Neuron (in vitro differentiated cells): ENCODE results near the gene RPA3.
"Not testable (repeated sequence)": the region's sequence is repeated elsewhere in the genome, so short reads cannot be mapped to it uniquely, and the experiment has no call there.

Experiments used
- H2AFZ ChIP-seq: one replicate; pipeline ENCODE4 v1.6.1; 2013; ENCODE audit warnings: low read depth, mild to moderate bottlenecking, inconsistent platforms, low read length, moderate library complexity
- H3K27me3 ChIP-seq: one replicate; pipeline ENCODE4 v1.6.1; 2013; ENCODE audit warnings: low read length; ENCODE audit not compliant: insufficient read depth
- H3K36me3 ChIP-seq: one replicate; pipeline ENCODE4 v1.6.1; 2013; ENCODE audit warnings: low read length; ENCODE audit not compliant: insufficient read depth
- H3K4me1 ChIP-seq: one replicate; pipeline ENCODE4 v1.6.1; 2013; ENCODE audit warnings: low read length; ENCODE audit not compliant: insufficient read depth
- H3K4me3 ChIP-seq: 2 replicates; pipeline ENCODE4 v1.5.1; 2013; ENCODE audit warnings: mild to moderate bottlenecking, low read length, moderate library complexity
- H3K9me3 ChIP-seq: one replicate; pipeline ENCODE4 v1.6.1; 2013; ENCODE audit warnings: low read length

RPA3 gene

DNA sequence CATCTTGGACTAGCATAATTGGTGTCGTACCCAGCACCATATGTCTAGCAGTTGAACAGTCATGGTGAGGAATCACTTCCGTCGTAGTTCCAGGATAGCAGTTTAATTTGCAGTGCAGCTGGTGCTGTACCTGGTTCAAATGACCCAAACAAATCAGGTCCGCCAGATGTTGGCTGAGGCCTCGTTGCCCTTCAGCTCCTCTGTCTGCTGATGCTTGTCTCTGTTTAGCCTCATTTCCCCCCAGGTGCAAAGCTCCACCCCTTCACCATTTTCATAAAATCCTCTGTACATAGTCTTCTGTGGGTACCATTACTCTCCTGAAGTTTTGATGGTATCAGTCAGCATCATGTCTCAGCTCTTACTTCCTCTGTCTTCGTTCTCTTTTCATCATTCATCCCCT lies 42.7 kb downstream of the RPA3 start:
- Histone ChIP-seq H3K4me3 (no peak overlapping the region), H3K9me3 (peaks cover 2% of the 10 kb centered on the region), H3K36me3 (peaks cover 2% of the 10 kb centered on the region), H3K4me1 (no peaks in the 10 kb centered on the region), H2AFZ (no peak overlapping the region), H3K27me3 (no peaks in the 10 kb centered on the region)

DNA sequence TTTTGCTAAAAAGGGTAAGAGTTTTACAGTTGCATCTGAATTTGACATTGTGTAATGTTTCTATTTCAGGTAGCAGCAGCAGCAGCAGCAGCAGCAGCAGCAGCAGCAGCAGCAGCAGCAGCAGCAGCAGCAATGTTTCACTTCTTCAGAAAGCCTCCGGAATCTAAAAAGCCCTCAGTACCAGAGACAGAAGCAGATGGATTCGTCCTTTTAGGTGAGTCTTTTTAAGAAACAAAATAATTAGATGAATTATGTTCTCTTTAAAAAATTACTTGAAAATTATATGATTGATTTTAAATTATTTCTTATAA lies 45.2 kb downstream of the RPA3 start:
- no peaks in the 10 kb centered on the region for H3K4me1 ChIP-seq
- no peaks in the 10 kb centered on the region for H3K27me3 ChIP-seq
- peaks cover 2% of the 10 kb centered on the region for H3K36me3 ChIP-seq
- no peak overlapping the region for H2AFZ ChIP-seq
- H3K4me3 ChIP-seq: no peak overlapping the region
- H3K9me3 ChIP-seq: peaks cover 4% of the 10 kb centered on the region

DNA sequence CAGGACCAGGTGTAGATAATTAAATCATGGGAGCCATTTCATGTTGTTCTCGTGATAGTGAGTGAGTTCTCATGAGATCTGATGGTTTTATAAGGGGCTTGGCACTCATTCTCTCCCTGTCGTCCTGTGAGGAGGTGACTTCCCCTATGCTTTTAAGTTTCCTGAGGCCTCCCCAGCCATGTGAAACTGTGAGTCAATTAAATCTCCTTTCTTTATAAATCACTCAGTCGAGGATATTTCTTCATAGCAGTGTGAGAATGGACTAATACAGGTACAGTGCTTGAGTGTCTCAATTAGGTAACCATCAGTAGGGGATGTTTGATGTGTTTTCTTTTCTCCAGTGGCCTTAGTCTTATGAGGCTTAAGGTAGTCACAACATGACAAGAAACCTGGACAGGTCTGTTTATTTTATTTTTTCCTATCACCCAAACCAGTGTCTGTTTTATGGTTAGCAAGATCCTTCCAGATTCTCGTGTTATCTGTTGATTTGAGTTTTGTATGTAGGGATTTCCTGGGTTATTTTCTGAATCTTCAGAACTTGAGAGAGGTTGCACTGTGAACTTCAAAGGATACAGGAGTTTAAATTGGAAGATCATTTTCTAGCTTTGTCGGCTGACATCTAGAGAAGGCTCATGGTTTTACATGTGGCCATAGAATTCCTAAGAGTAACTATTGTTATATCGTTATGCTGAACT lies 45.7 kb downstream of the RPA3 start:
- peaks cover 2% of the 10 kb centered on the region for H3K9me3 ChIP-seq
- H2AFZ ChIP-seq: no peak overlapping the region
- no peaks in the 10 kb centered on the region for H3K4me1 ChIP-seq
- H3K27me3 ChIP-seq: no peaks in the 10 kb centered on the region
- no peak overlapping the region for H3K4me3 ChIP-seq
- peaks cover 2% of the 10 kb centered on the region for H3K36me3 ChIP-seq

DNA sequence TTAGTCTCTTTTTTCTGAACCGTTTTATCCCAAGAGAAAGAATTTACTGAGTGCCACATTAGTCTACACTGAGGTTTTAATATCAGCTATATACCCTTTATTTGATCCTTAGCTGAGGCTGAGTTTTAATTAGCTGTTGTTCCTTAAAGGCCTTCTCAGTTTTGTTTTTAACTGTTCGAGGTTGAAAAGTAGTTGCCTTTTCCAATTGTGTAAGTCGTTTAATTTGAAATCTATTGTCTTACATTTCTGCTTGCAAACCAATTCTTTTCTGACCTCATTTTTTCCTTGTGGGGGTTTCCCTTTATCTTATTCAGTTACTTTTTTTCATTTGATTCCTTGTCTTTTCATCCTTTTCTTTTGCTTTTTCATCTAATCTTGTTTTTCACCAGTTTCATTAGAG lies 47.0 kb downstream of the RPA3 start:
- Histone ChIP-seq H3K27me3 (no peaks in the 10 kb centered on the region), H3K4me3 (no peak overlapping the region), H3K9me3 (peaks cover 2% of the 10 kb centered on the region), H3K36me3 (no peaks in the 10 kb centered on the region), H3K4me1 (no peaks in the 10 kb centered on the region), H2AFZ (no peak overlapping the region)

DNA sequence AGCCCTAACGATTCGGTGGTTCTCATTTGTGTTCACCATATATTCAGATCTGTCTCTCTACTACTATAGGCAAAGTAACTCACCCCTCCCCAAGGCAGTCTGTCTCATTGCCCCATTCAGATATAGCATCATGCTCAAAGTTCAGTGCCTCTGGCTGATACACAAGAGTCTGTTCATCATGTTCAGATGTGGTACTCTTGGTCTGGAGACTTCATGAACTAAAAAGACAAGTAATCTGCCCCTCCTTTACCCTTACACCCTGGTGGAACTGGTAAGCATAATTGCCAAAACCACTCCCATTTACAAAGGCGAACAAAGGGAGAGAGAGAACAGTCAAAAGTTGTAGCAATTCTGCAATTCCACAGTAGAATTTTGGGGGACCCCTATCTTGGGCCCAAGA lies 47.9 kb downstream of the RPA3 start:
- Histone ChIP-seq H3K27me3 (no peaks in the 10 kb centered on the region), H3K36me3 (no peaks in the 10 kb centered on the region), H3K9me3 (peaks cover 2% of the 10 kb centered on the region), H3K4me1 (no peaks in the 10 kb centered on the region), H2AFZ (no peak overlapping the region), H3K4me3 (no peak overlapping the region)

DNA sequence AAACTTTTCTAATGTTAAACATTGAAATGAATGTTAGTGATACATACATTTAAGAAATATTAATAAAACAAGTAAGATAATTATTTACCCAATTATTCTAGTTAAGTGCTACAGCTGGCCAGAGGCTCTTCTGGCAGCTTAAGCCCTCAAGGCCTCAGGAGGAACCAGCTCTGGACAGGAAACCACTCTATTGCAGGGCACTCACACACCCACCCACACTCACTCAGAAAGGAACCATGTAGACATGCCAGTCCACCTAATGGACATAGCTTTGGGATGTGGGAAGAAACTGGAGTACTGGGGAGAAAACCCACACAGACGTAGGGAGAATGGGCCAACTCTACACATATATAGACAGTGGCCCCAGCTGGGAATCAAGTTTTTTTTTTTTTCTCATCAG lies 49.7 kb downstream of the RPA3 start:
- H3K4me1 ChIP-seq: no peaks in the 10 kb centered on the region
- H3K4me3 ChIP-seq: no peak overlapping the region
- H3K36me3 ChIP-seq: no peaks in the 10 kb centered on the region
- H3K9me3 ChIP-seq: peaks cover 2% of the 10 kb centered on the region
- no peaks in the 10 kb centered on the region for H3K27me3 ChIP-seq
- H2AFZ ChIP-seq: no peak overlapping the region

DNA sequence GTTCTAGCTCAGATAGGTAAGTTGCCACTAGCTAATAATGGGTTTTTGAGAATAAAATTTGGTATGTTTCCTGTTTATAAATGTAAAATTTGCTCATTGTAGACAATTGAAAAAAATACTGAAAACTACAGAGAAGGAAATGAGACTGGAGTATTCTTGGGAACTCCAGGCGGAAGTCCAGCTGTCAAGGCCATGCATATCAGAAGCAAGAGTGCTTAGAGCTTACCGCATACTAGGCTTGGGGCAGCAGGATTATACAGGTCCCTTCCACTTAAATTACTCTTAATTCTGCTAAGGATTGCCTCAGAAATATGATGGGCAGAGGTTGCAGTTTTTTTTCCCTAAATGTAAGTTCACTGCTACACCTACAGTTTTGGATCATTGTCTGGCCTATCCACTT lies 51.2 kb downstream of the RPA3 start:
- Histone ChIP-seq H3K4me3 (no peak overlapping the region), H3K9me3 (peaks cover 2% of the 10 kb centered on the region), H2AFZ (no peak overlapping the region), H3K36me3 (no peaks in the 10 kb centered on the region), H3K4me1 (no peaks in the 10 kb centered on the region), H3K27me3 (no peaks in the 10 kb centered on the region)

DNA sequence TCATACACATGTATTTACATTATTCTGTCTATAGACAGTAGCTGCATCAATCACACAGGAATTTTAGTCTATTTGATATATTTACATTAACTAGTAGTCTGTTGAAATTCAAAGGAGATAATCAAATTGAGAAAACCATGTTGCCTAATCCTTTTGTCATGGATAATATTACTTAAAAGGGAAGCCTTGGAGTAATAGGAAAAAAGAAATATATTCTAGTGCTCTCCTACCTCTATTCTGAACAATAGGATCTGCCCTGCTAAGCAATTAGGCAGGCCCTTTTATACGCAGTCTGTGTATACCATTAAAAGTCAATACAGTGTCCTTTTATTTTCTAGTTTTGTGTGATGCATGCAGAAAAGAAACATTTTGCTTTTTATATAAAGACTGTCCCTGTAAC lies 53.4 kb downstream of the RPA3 start:
- Histone ChIP-seq H3K9me3 (peaks cover 2% of the 10 kb centered on the region), H2AFZ (no peak overlapping the region), H3K4me3 (no peak overlapping the region), H3K36me3 (no peaks in the 10 kb centered on the region), H3K4me1 (no peaks in the 10 kb centered on the region), H3K27me3 (no peaks in the 10 kb centered on the region)

DNA sequence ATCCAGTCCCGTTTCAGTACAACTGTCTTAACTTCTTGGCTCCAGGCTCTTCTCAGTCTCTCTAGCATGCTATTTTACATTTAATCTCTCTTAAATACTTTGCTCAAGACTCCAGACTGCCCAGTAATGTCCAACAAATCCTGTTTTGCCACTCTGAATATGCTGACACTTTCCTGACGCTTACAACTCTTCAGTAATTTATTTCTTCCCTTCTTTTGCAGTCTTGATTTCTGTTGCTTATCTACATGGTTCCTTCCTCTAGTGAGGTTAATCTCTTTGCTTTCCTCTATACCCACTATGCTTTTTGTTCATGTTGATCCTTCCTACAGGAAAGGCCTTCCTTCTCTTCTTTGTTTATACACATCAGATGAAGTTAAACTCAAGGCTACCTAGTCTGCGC lies 54.1 kb downstream of the RPA3 start:
- H3K9me3 ChIP-seq: peaks cover 2% of the 10 kb centered on the region
- no peaks in the 10 kb centered on the region for H3K36me3 ChIP-seq
- H2AFZ ChIP-seq: no peak overlapping the region
- H3K4me1 ChIP-seq: no peaks in the 10 kb centered on the region
- H3K27me3 ChIP-seq: no peaks in the 10 kb centered on the region
- H3K4me3 ChIP-seq: no peak overlapping the region

DNA sequence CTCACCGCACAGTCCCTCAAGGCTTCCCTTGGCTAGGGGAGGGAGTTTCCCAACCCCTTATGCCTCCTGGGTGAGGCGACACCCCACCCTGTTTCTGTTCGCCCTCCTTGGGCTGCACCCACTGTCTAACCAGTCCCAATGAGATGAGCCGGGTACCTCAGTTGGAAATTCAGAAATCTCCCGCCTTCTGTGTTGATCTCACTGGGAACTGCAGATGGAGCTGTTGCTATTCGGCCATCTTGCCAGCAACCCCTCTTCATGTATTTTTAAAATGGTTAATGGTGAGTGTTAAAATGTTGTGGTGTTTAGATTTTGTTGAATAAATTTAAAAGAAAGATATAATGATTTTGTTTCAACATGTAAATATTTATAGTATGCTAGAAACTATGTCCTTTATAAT lies 55.9 kb downstream of the RPA3 start:
- Histone ChIP-seq H3K9me3 (no peaks in the 10 kb centered on the region), H3K4me3 (no peak overlapping the region), H2AFZ (no peak overlapping the region), H3K27me3 (no peaks in the 10 kb centered on the region), H3K4me1 (no peaks in the 10 kb centered on the region), H3K36me3 (no peaks in the 10 kb centered on the region)

DNA sequence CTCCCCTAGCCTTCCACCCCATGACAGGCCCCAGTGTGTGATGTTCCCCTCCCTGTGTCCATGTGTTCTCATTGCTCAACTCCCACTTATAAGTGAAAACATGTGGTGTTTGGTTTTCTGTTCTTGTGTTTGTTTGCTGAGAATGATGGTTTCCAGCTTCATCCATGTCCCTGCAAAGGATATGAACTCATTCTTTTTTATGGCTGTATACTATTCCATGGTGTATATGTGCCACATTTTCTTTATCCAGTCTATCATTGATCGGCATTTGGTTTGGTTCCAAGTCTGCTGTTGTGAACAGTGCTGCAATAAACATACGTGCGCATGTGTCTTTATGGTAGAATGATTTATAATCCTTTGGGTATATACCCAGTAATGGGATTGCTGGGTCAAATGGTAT lies 61.9 kb downstream of the RPA3 start:
- H3K4me1 ChIP-seq, H3K27me3 ChIP-seq, H3K4me3 ChIP-seq, H3K9me3 ChIP-seq, H2AFZ ChIP-seq, H3K36me3 ChIP-seq: not testable (repeated sequence)

DNA sequence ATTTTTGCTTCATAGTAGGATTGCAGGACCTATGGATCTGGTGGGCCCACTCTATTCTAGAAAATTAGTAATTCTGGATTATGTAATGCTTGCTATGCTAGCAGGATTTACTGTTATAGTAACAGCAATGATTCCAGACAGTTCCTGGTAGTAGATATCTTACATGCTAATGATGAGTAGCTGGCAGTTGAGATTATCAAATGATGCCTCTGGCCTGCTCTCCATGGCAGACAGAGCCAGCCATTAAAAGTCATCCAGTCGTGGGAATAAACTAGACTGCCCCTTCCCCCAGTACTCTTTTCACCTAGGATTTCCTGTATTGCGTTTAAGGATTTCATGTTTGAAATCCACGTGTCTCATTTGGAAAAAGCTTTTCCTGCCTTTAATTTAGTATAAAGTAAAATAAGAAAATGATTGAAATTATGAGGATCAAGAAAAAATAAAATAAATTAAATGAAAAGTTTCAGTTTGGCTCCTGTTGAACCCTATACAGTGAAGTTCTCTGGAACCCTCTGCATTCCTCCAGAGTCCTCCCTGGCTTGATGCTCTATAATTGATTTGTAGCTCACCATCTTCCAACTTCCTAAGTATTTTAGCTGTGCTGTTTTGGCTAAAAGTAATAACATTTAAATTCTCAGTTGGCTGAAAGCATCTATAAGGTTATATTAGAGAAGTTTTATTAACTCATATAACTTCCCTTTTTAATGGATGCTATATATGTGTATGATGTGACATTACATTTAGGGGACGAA lies 63.3 kb downstream of the RPA3 start:
- Histone ChIP-seq H3K4me3 (no peak overlapping the region), H3K4me1 (no peaks in the 10 kb centered on the region), H3K27me3 (no peaks in the 10 kb centered on the region), H3K36me3 (no peaks in the 10 kb centered on the region), H3K9me3 (no peaks in the 10 kb centered on the region), H2AFZ (no peak overlapping the region)

DNA sequence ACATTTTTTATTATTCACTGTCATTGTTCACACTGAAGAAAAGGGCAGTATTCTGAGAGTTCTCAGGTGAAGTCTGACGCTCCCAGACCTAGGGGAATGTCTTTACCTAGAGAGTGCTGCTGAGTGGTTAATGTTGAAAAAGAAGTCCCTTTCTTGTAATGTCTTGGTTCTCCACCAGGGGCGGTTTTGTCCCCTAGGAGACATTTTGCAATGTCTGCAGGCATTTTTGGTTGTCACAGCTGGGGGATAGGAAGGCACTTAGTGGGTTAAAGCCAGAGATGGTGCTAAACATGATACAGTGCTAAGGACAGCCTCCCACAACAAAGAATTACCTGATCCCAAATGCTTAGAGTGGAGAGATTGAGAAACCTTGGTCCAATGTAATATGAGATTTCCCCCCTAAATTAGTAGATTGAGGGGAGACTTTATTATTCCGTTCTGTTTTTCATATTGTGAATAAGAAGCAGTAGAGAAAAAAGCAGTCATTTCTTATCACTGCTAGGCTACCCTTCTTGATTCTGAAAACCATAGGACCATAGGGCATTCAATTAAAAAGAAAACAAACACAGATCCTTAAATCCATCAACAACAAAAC lies 64.7 kb downstream of the RPA3 start:
- no peaks in the 10 kb centered on the region for H3K36me3 ChIP-seq
- H3K9me3 ChIP-seq: no peaks in the 10 kb centered on the region
- H3K27me3 ChIP-seq: no peaks in the 10 kb centered on the region
- H2AFZ ChIP-seq: no peak overlapping the region
- H3K4me1 ChIP-seq: no peaks in the 10 kb centered on the region
- H3K4me3 ChIP-seq: no peak overlapping the region
